Progenitor cell of endocrine pancreas (in vitro differentiated cells): ENCODE data around the gene IFT81. TPM values are rescaled to one million over a fixed set of nuclear protein-coding genes. Genes with fewer than 3 reads are reported as not detected.

Experiments
- DNase-seq: peaks from one replicate; pipeline ENCODE4 v3.0.0; 2021; ENCODE audit warnings: low spot score; ENCODE audit not compliant: unreplicated experiment
- H3K27ac Mint-ChIP-seq: 2 replicates; pipeline ENCODE4 v1.8.0; 2021; ENCODE audit warnings: mild to moderate bottlenecking, moderate library complexity, mixed read lengths
- H3K27me3 Mint-ChIP-seq: 2 replicates; pipeline ENCODE4 v1.8.0; 2021; ENCODE audit warnings: mixed read lengths
- H3K36me3 Mint-ChIP-seq: 2 replicates; pipeline ENCODE4 v1.8.0; 2022; ENCODE audit warnings: mixed read lengths; ENCODE audit not compliant: insufficient read depth
- H3K4me1 Mint-ChIP-seq: 2 replicates; pipeline ENCODE4 v1.8.0; 2021; ENCODE audit warnings: low read depth, mixed read lengths
- H3K4me3 Mint-ChIP-seq: 2 replicates; pipeline ENCODE4 v1.8.0; 2021; ENCODE audit warnings: low read depth, mild to moderate bottlenecking, moderate library complexity, mixed read lengths
- H3K9me3 Mint-ChIP-seq: 2 replicates; pipeline ENCODE4 v1.8.0; 2021; ENCODE audit warnings: low read depth, mixed read lengths
- total RNA-seq: library from RNA; stranded (reverse); gene quantifications from 2 replicates; pipeline ENCODE4 v1.2.1, GENCODE V29; 2021
- TF ChIP-seq, protein P1 (sequence below): fragments of 200-600 bp; sonication (generic); IDR thresholded peaks from one replicate; pipeline ENCODE4 v1.5.0; 2021; ENCODE audit warnings: antibody characterized with exemption, mild to moderate bottlenecking; ENCODE audit not compliant: unreplicated experiment

IFT81 gene
- total RNA-seq, 1 donor from 2014 or later = 48.7 TPM

DNA sequence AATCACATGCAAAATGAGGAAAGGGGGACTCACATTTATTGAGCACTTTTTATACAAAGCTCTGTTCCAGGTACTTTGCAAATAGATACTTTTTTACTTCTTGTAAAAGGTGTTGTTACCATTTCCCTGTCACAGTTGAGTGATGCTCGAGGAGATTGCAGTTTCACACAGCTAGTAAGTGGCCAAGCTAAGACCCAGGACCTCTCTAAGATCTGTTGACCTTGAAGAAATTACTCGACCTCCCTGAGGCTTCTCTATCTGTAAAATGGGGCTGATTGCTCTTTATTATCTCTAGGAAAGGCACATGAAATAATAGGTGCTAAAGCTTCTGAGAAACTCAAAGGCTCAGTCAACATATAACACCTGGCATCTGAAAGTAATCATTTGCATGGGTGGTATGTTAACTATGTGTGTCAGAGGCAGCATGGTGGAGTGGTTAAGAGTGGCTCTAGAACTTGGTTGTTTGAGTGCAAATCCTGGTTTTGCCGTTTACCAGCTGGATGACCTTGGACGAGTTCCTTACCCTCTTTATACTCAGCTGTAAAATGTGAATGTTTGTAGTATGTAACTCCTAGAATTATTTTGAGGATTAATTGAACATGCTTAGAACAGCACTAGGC lies 41.5 kb downstream of the IFT81 start:
- Mint-ChIP-seq H3K27ac (no peak overlapping the region), H3K9me3 (no peaks in the 10 kb centered on the region), H3K36me3 (peaks cover 30% of the 10 kb centered on the region), H3K4me3 (no peak overlapping the region), H3K4me1 (no peaks in the 10 kb centered on the region), H3K27me3 (no peaks in the 10 kb centered on the region)
- no peak for DNase-seq
- TF ChIP-seq, protein P1, sequence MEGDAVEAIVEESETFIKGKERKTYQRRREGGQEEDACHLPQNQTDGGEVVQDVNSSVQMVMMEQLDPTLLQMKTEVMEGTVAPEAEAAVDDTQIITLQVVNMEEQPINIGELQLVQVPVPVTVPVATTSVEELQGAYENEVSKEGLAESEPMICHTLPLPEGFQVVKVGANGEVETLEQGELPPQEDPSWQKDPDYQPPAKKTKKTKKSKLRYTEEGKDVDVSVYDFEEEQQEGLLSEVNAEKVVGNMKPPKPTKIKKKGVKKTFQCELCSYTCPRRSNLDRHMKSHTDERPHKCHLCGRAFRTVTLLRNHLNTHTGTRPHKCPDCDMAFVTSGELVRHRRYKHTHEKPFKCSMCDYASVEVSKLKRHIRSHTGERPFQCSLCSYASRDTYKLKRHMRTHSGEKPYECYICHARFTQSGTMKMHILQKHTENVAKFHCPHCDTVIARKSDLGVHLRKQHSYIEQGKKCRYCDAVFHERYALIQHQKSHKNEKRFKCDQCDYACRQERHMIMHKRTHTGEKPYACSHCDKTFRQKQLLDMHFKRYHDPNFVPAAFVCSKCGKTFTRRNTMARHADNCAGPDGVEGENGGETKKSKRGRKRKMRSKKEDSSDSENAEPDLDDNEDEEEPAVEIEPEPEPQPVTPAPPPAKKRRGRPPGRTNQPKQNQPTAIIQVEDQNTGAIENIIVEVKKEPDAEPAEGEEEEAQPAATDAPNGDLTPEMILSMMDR = no peak

DNA sequence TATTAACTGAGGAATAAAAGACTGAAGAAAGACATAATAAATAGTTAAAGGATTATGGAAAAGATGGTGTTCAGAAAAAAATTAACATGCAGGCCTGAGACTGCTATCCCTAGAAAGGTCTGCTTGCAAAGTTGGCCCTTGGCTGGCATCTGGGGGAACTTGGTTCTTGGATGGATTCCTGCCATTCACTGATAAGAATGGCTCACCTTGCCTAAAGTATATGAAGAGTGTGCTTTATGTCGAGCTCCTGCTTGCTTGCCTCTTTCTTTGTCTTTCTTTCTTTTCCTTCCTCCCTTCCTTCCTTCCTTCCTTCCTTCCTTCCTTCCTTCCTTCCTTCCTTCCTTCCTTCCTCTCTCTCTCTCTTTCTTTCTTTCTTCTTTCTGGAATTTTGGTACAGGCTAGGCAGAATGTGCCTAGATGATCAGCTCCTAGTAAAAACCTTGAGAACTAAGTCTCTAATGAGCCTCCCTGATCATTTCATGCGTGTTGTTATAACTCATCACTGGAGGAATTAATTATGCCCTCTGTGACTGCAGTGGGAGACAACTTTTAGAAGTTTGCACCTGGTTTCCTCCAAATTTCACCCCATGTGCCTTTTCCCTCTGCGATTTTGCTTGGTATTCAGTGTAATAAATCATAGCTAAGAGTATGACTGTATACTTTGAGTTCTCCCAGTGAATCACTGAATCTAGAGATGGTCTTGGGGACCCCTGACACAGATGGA lies 44.7 kb downstream of the IFT81 start:
- peak overlapping the region; percentile 17 for H3K27ac Mint-ChIP-seq
- no peaks in the 10 kb centered on the region for H3K27me3 Mint-ChIP-seq
- DNase-seq = no peak
- no peak overlapping the region for H3K4me3 Mint-ChIP-seq
- no peaks in the 10 kb centered on the region for H3K4me1 Mint-ChIP-seq
- peaks cover 4% of the 10 kb centered on the region for H3K9me3 Mint-ChIP-seq
- peaks cover 43% of the 10 kb centered on the region for H3K36me3 Mint-ChIP-seq
- TF ChIP-seq, protein P1 = no peak

DNA sequence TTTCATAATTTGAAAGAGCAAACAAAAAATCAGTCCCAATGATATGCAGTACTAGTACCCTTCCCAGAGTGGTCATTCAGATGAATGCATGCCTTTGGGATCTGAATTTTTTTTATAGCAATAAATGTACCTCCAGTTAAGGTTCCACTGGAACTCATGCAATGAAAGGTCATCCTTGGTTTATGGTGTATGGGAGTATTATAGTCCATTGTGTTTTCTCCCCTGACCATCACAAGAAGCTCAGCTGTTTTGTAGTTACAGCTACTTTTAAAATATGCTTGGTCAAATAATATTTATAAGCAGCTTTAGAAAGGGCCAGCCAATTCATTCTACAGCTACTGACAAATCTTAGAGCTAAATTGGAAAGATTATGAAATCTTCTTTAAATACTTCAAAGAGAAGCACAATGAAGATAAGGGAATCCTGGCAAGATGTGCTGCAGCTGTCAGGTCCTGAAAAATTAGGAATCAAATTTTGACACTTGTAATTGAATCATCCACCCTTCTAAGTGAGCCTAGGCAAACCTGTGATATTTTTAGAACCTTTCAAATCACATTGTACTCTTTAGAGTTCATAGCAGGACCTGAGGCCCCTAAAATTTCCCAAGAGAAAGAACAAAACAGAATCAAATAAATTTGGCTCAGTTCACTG lies 46.5 kb downstream of the IFT81 start:
- H3K9me3 Mint-ChIP-seq = peaks cover 4% of the 10 kb centered on the region

DNA sequence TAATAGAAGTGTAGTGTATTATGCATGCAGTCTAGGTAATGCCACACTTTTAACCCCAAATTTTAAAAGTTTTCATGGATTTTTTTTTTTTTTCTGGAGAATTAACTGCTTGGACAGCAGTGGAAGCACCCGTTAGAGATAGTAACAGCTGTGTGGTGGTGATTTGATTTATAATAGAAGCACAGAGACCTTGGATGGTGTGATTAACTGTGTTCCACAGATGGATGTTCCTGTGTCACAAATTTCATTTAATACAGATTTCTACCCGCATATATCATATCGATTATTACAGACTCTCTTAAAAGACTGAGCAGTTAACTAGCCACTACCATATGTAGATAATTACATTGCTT lies 47.0 kb downstream of the IFT81 start:
- DNase-seq = no peak
- Mint-ChIP-seq H3K27ac (no peak overlapping the region), H3K4me1 (peaks cover 8% of the 10 kb centered on the region), H3K4me3 (no peak overlapping the region), H3K27me3 (no peaks in the 10 kb centered on the region), H3K36me3 (peaks cover 47% of the 10 kb centered on the region), H3K9me3 (peaks cover 8% of the 10 kb centered on the region)
- TF ChIP-seq, protein P1 = no peak

More for the DNA sequence above, 46.5 kb downstream of the IFT81 start:
- TF ChIP-seq, protein P1 = no peak
- Mint-ChIP-seq H3K4me3 (no peak overlapping the region), H3K27me3 (no peaks in the 10 kb centered on the region), H3K27ac (no peak overlapping the region), H3K4me1 (peaks cover 4% of the 10 kb centered on the region), H3K36me3 (peaks cover 43% of the 10 kb centered on the region)
- no peak for DNase-seq

DNA sequence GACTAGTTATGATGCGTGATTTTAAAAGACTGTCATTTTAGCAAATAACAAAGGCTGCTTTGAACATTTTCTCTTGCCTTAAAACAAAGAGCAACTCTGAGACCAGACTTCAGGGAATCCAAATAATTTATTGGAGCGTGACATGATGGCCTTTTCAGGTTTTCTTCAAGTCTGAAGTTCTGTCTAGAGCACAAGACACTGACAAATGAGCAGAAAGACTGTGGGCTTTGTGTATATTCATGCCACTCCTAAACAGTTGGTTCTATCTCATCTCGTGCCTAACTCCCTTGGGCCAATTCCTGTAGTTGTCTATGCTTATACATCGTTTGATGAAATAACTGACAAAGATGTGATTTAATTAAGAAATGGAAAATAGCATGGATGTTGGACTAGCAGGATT lies 47.5 kb downstream of the IFT81 start:
- H3K36me3 Mint-ChIP-seq = peaks cover 47% of the 10 kb centered on the region
- peaks cover 8% of the 10 kb centered on the region for H3K9me3 Mint-ChIP-seq
- no peak overlapping the region for H3K4me3 Mint-ChIP-seq
- H3K4me1 Mint-ChIP-seq = peaks cover 8% of the 10 kb centered on the region
- no peak for DNase-seq
- no peaks in the 10 kb centered on the region for H3K27me3 Mint-ChIP-seq
- H3K27ac Mint-ChIP-seq = no peak overlapping the region
- TF ChIP-seq, protein P1 = no peak
